HG03575 (cell line): Measurements from ENCODE around the gene HSDL1.
"Not testable (repeated sequence)": the region's sequence is repeated elsewhere in the genome, so short reads cannot be mapped to it uniquely, and the experiment has no call there.

Experiments used
- ATAC-seq: cut with Tn5 transposase; IDR thresholded peaks from one replicate; pipeline ENCODE4 v1.9.1; 2021; ENCODE audit not compliant: unreplicated experiment, insufficient number of reproducible peaks, low FRiP score; ENCODE audit errors: extremely low read depth

The HSDL1 gene

GRCh38 chr16:84141143-84141670 is 3.8 kb downstream of the HSDL1 start:
- no peak for ATAC-seq

- no peak for ATAC-seq
Observed at GRCh38 chr16:84139628-84140258, 5.2 kb downstream of the HSDL1 start.

GRCh38 chr16:84138824-84139627 is 6.0 kb downstream of the HSDL1 start:
- no peak for ATAC-seq

- ATAC-seq = no peak
Observed at GRCh38 chr16:84138500-84138823, 6.5 kb downstream of the HSDL1 start.

- no peak for ATAC-seq
Observed at GRCh38 chr16:84137769-84138357, 7.1 kb downstream of the HSDL1 start.

- no peak for ATAC-seq
Observed at GRCh38 chr16:84137287-84137686, 7.7 kb downstream of the HSDL1 start.

GRCh38 chr16:84136331-84137125 is 8.4 kb downstream of the HSDL1 start:
- ATAC-seq = no peak

GRCh38 chr16:84132527-84133285 is 12.3 kb downstream of the HSDL1 start:
- ATAC-seq = no peak

- ATAC-seq = no peak
Observed at GRCh38 chr16:84131117-84131516, 13.9 kb downstream of the HSDL1 start.

- no peak for ATAC-seq
Observed at GRCh38 chr16:84124257-84125073, 20.5 kb downstream of the HSDL1 start.

- no peak for ATAC-seq
Observed at GRCh38 chr16:84121007-84121406, 24.0 kb downstream of the HSDL1 start.

GRCh38 chr16:84120023-84120422 is 25.0 kb downstream of the HSDL1 start:
- ATAC-seq = no peak

GRCh38 chr16:84119368-84119767 is 25.6 kb downstream of the HSDL1 start:
- no peak for ATAC-seq

GRCh38 chr16:84118315-84118714 is 26.7 kb downstream of the HSDL1 start:
- ATAC-seq = not testable (repeated sequence)

- ATAC-seq = no peak
Observed at GRCh38 chr16:84117494-84117843, 27.5 kb downstream of the HSDL1 start.

GRCh38 chr16:84116720-84117493 is 28.1 kb downstream of the HSDL1 start, which contains the start of gene MBTPS1:
TSS of gene MBTPS1 (minus strand) at chr16:84116942. CDS start at chr16:84101783, 15,159 bp downstream.
- peak; percentile 85 for ATAC-seq
